Smooth muscle cell (in vitro differentiated cells): ENCODE measurements around the gene GABRG3. TPM values are rescaled to one million over a fixed set of nuclear protein-coding genes. Genes with fewer than 3 reads are reported as not detected.

Source experiments
- DNase-seq: peaks from one replicate; lab custom pipeline; 2025; ENCODE audit not compliant: unreplicated experiment; lab: John Stamatoyannopoulos, UW
- H2AFZ ChIP-seq: fragments of 200-600 bp; sonication (generic); 2 replicates; pipeline ENCODE4 v1.6.0; 2016; ENCODE audit warnings: antibody characterized with exemption, low read depth, mild to moderate bottlenecking
- H3F3A ChIP-seq: fragments of 200-600 bp; sonication (generic); 2 replicates; pipeline ENCODE4 v1.6.0; 2017; ENCODE audit warnings: antibody characterized with exemption, low read depth
- H3K27ac ChIP-seq: fragments of 200-600 bp; sonication (generic); 2 replicates; pipeline ENCODE4 v1.5.1; 2016; ENCODE audit warnings: low read depth, mild to moderate bottlenecking
- H3K27me3 ChIP-seq: fragments of 200-600 bp; sonication (generic); 2 replicates; pipeline ENCODE4 v1.6.1; 2016; ENCODE audit warnings: low read depth, mild to moderate bottlenecking
- H3K36me3 ChIP-seq: fragments of 200-600 bp; sonication (generic); 2 replicates; pipeline ENCODE4 v1.5.1; 2016; ENCODE audit warnings: low read depth
- H3K4me1 ChIP-seq: fragments of 200-600 bp; sonication (generic); 2 replicates; pipeline ENCODE4 v1.5.1; 2016; ENCODE audit warnings: low read depth
- H3K4me2 ChIP-seq: fragments of 200-600 bp; sonication (generic); 2 replicates; pipeline ENCODE4 v1.6.0; 2016; ENCODE audit warnings: mild to moderate bottlenecking
- H3K4me3 ChIP-seq: fragments of 200-600 bp; sonication (generic); 2 replicates; pipeline ENCODE4 v1.5.1; 2016; ENCODE audit warnings: mild to moderate bottlenecking
- H3K79me2 ChIP-seq: fragments of 200-600 bp; sonication (generic); 2 replicates; pipeline ENCODE4 v1.6.0; 2016; ENCODE audit warnings: low read depth, mild to moderate bottlenecking
- H3K9ac ChIP-seq: fragments of 200-600 bp; sonication (generic); 2 replicates; pipeline ENCODE4 v1.6.0; 2016; ENCODE audit warnings: low read depth
- H3K9me3 ChIP-seq: fragments of 200-600 bp; sonication (generic); replicated peaks from 2 replicates; pipeline ENCODE4 v1.5.1; 2016; ENCODE audit warnings: low read depth
- H4K20me1 ChIP-seq: fragments of 200-600 bp; sonication (generic); 2 replicates; pipeline ENCODE4 v1.6.0; 2016; ENCODE audit warnings: low read depth
- WGBS: methylation state at CpG from one replicate; pipeline ENCODE4 v1.1.7; 2016; ENCODE audit warnings: low lambda C conversion rate; 5-methylcytosine and 5-hydroxymethylcytosine counted together
- polyA plus RNA-seq: library from polyadenylated mRNA; unstranded; fragments of >200 nt; fragmentation: Nextera tagmentation; extraction: Ambion mirVana; gene quantifications from 2 replicates; pipeline ENCODE4 v1.2.1, GENCODE V29; 2016
- total RNA-seq: library from RNA; depleted of rRNA; stranded (reverse); fragments of >200 nt; gene quantifications from 2 replicates; pipeline ENCODE4 v1.2.3, GENCODE V29; 2014
- TF ChIP-seq, protein P1 (sequence below): fragments of 200-600 bp; sonication (generic); IDR thresholded peaks from 2 replicates; pipeline ENCODE4 v1.5.1; 2017; ENCODE audit warnings: borderline replicate concordance, mild to moderate bottlenecking, antibody characterized with exemption; ENCODE audit not compliant: insufficient read depth, poor library complexity, severe bottlenecking

GABRG3 gene
- total and polyA plus RNA-seq, 2 experiments from 2014 or later = under 0.01 TPM; not detected in 1

DNA sequence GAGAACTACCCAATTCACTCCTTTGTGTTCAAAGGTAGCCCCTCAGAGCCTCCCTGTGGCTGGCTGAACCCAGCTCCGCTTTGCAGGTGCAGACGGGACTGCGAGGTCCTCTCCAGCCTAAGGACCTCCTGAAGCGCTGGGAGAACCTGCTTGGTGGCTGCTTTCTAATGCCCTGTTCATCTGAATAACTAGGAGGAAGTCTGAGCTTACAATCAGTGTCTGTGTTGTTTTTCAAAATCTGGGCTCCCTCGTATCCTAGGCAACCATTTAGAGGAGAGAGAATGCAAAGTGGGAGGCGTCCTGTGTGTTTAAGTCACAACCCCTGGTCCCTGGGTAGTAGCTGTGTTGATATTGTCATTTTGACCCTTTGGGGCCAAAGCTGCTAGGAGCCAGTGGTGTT is 99.9 kb downstream of the GABRG3 start:
- H4K20me1 ChIP-seq = no peaks in the 10 kb centered on the region
- DNase-seq = no peak
- H3K79me2 ChIP-seq = no peaks in the 10 kb centered on the region
- H3K9ac ChIP-seq = no peak overlapping the region
- TF ChIP-seq, protein P1, sequence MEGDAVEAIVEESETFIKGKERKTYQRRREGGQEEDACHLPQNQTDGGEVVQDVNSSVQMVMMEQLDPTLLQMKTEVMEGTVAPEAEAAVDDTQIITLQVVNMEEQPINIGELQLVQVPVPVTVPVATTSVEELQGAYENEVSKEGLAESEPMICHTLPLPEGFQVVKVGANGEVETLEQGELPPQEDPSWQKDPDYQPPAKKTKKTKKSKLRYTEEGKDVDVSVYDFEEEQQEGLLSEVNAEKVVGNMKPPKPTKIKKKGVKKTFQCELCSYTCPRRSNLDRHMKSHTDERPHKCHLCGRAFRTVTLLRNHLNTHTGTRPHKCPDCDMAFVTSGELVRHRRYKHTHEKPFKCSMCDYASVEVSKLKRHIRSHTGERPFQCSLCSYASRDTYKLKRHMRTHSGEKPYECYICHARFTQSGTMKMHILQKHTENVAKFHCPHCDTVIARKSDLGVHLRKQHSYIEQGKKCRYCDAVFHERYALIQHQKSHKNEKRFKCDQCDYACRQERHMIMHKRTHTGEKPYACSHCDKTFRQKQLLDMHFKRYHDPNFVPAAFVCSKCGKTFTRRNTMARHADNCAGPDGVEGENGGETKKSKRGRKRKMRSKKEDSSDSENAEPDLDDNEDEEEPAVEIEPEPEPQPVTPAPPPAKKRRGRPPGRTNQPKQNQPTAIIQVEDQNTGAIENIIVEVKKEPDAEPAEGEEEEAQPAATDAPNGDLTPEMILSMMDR = no peak
- no peaks in the 10 kb centered on the region for H3K4me1 ChIP-seq
- no peaks in the 10 kb centered on the region for H3K27me3 ChIP-seq
- H3K4me3 ChIP-seq = no peak overlapping the region
- H3K27ac ChIP-seq = no peak overlapping the region
- no peak overlapping the region for H2AFZ ChIP-seq
- no peaks in the 10 kb centered on the region for H3K36me3 ChIP-seq
- no peaks in the 10 kb centered on the region for H3F3A ChIP-seq
- no peak overlapping the region for H3K4me2 ChIP-seq
- H3K9me3 ChIP-seq = no peaks in the 10 kb centered on the region
- WGBS = 91% methylated on average over 6 of the region's 6 CpGs

DNA sequence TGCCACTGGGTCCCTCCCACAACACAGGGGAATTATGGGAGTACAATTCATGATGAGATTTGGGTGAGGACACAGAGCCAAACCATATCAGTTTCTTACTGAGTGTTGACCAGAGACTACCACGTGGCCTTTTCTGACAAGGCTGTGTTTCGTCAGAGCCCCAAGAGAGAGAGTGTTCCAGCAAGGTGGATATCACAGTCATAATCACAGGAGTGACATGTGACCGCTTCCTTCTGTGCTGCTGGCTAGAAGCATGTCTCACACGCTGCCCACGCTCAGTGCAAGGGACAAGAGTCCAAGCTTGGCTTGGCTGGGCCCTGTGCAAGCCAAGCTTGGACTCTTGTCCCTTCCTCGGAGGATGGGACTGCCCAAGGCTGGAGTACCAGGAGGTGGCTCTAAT is 103.2 kb downstream of the GABRG3 start:
- no peaks in the 10 kb centered on the region for H3K27me3 ChIP-seq
- H3K4me3 ChIP-seq = no peak overlapping the region
- H4K20me1 ChIP-seq = no peaks in the 10 kb centered on the region
- DNase-seq = no peak
- 94% methylated on average over 6 of the region's 6 CpGs for WGBS
- no peak overlapping the region for H3K27ac ChIP-seq
- TF ChIP-seq, protein P1 = no peak
- H3K9me3 ChIP-seq = no peaks in the 10 kb centered on the region
- H3K4me2 ChIP-seq = no peak overlapping the region
- H3K36me3 ChIP-seq = no peaks in the 10 kb centered on the region
- H3K4me1 ChIP-seq = no peaks in the 10 kb centered on the region
- no peaks in the 10 kb centered on the region for H3K79me2 ChIP-seq
- no peak overlapping the region for H3K9ac ChIP-seq
- no peak overlapping the region for H2AFZ ChIP-seq
- H3F3A ChIP-seq = no peaks in the 10 kb centered on the region

DNA sequence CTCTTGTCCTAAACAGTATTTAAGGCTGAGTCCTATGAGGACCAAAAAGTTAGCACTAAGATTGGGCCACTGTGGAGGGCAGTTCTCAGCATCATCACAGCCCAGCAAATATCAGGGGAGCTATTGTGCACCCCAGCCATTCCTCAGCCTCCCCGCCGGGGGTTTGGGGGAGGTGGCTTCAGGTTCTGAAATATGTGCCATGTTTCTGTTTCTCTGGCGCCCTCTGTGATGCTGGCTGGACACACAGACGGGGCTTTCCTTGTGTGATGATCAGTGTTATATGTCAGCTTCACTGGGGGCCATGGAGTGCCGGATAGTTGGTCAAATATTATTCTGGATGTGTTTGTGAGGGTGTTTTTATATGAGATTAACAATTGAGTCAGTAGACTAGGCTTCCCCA is 106.8 kb downstream of the GABRG3 start:
- H3K27me3 ChIP-seq = no peaks in the 10 kb centered on the region
- TF ChIP-seq, protein P1 = no peak
- no peaks in the 10 kb centered on the region for H3F3A ChIP-seq
- H3K36me3 ChIP-seq = no peaks in the 10 kb centered on the region
- H3K9ac ChIP-seq = no peak overlapping the region
- H3K4me3 ChIP-seq = no peak overlapping the region
- H2AFZ ChIP-seq = no peak overlapping the region
- no peaks in the 10 kb centered on the region for H3K79me2 ChIP-seq
- no peak overlapping the region for H3K4me2 ChIP-seq
- H3K27ac ChIP-seq = no peak overlapping the region
- 78% methylated on average over 5 of the region's 5 CpGs for WGBS
- H3K4me1 ChIP-seq = no peaks in the 10 kb centered on the region
- no peak for DNase-seq
- no peaks in the 10 kb centered on the region for H3K9me3 ChIP-seq
- no peaks in the 10 kb centered on the region for H4K20me1 ChIP-seq

DNA sequence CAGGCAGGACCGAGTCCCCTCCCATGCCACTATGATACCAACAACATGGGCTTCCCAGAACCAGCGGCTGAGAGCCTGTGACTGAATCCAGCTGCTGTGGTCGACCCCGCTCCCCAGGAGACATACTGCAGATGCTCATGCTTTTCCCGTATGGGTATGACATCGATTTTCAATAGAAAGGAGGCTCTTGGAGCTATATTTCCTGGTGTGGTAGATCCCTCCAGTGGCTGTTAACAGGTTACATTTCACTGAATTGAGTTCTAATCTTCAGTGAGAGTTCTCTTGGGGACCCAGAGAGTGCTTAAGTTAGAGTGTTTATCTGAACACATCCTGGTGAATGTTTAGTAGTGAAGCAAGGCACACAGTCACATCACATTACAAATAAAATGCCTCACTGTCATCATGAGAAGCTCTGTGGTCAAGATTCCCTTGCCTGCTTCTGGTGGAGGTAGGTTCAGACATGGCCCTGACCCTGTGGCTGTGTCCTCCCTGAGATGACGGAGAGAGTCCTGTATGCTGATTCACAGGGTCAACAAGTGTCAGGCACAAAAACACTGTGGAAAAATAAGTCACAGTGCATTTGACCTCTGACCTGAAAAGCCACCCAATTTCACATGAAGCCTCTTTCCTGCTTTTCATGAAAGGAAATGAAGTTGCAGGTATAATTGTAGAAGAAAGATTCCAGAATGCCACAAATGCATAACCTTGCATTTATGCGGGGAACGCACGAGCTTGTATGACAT is 110.9 kb downstream of the GABRG3 start:
- no peak for DNase-seq
- Histone ChIP-seq H3K4me1 (peaks cover 9% of the 10 kb centered on the region), H3K4me2 (no peak overlapping the region), H3K9me3 (no peaks in the 10 kb centered on the region), H2AFZ (no peak overlapping the region), H3K4me3 (no peak overlapping the region), H4K20me1 (no peaks in the 10 kb centered on the region), H3F3A (no peaks in the 10 kb centered on the region), H3K36me3 (no peaks in the 10 kb centered on the region), H3K27me3 (no peaks in the 10 kb centered on the region), H3K27ac (no peak overlapping the region), H3K9ac (no peak overlapping the region), H3K79me2 (no peaks in the 10 kb centered on the region)
- TF ChIP-seq, protein P1 = no peak
- 78% methylated on average over 10 of the region's 10 CpGs for WGBS
